ENCODE results near the gene ITGA3. TPM values are rescaled to one million over a fixed set of nuclear protein-coding genes. Genes with fewer than 3 reads are reported as not detected.
A peak's percentile ranks its signal among the peaks of the same experiment; 100 is the strongest.

ITGA3 gene
- total RNA-seq, 1 donor from 2014 or later = 50.8 TPM

DNA sequence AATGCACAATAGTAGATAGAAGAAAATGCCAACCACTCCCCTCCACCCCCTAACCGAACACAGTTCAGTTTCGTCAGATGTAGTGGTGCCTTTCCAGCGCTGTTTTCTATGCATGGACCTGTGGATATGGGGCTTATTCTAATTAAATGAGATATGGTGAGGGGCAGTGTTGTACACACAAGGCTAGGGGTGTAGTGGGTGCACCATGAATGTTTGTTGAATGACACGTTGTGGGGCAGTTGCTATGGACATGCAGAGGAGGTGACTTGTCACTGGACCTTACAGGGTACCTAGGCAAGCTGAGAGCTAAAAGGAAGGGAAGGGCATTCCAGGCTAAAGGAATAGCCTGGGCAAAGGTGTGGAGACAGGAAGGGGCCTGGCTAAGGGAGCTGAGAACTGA lies 42.7 kb downstream of the ITGA3 start:
- Histone ChIP-seq H3K4me1 (peaks cover 70% of the 10 kb centered on the region), H3K27ac (no peak overlapping the region), H3K36me3 (no peaks in the 10 kb centered on the region), H3K4me3 (no peak overlapping the region), H3K27me3 (no peaks in the 10 kb centered on the region), H3K9me3 (no peaks in the 10 kb centered on the region)
- no peak for DNase-seq (ENCODE audit: extremely low spot score in 2 of 2)
- intact Hi-C loops (cut with DNase I) = no loop called here
- TF ChIP-seq CTCF (IDR thresholded peaks at IDR 0.05) (no peak), POLR2AphosphoS5 (IDR thresholded peaks at IDR 0.05; ENCODE audit: insufficient read depth in 1 of 2, low read depth in 1 of 2) (no peak), POLR2A (IDR thresholded peaks at IDR 0.05) (no peak)

- no peak overlapping the region for H3K4me3 ChIP-seq
- H3K36me3 ChIP-seq = no peaks in the 10 kb centered on the region
- H3K9me3 ChIP-seq = no peaks in the 10 kb centered on the region
- no peak overlapping the region for H3K27ac ChIP-seq
- TF ChIP-seq POLR2AphosphoS5 (IDR thresholded peaks at IDR 0.05; ENCODE audit: insufficient read depth in 1 of 2, low read depth in 1 of 2) (no peak), POLR2A (IDR thresholded peaks at IDR 0.05) (no peak), CTCF (IDR thresholded peaks at IDR 0.05) (no peak)
- DNase-seq (ENCODE audit: extremely low spot score in 2 of 2) = no peak
- no peaks in the 10 kb centered on the region for H3K27me3 ChIP-seq
- intact Hi-C loops (cut with DNase I) = no loop called here
- H3K4me1 ChIP-seq = peaks cover 70% of the 10 kb centered on the region
These were observed 43.1 kb downstream of the ITGA3 start for GRCh38 chr17:50099003-50099402.

GRCh38 chr17:50100480-50100883 lies 44.6 kb downstream of the ITGA3 start:
- Histone ChIP-seq H3K4me1 (peaks cover 69% of the 10 kb centered on the region), H3K27me3 (no peaks in the 10 kb centered on the region), H3K4me3 (no peak overlapping the region), H3K36me3 (no peaks in the 10 kb centered on the region), H3K27ac (peak overlapping the region; percentile 87), H3K9me3 (no peaks in the 10 kb centered on the region)
- TF ChIP-seq POLR2AphosphoS5 (IDR thresholded peaks at IDR 0.05; ENCODE audit: insufficient read depth in 1 of 2, low read depth in 1 of 2) (no peak), POLR2A (IDR thresholded peaks at IDR 0.05) (no peak), CTCF (IDR thresholded peaks at IDR 0.05) (no peak)
- intact Hi-C loops (cut with DNase I) = no loop called here
- no peak for DNase-seq (ENCODE audit: extremely low spot score in 2 of 2)

GRCh38 chr17:50100921-50101345 lies 45.0 kb downstream of the ITGA3 start:
- TF ChIP-seq CTCF (IDR thresholded peaks at IDR 0.05) (no peak), POLR2AphosphoS5 (IDR thresholded peaks at IDR 0.05; ENCODE audit: insufficient read depth in 1 of 2, low read depth in 1 of 2) (no peak), POLR2A (IDR thresholded peaks at IDR 0.05) (no peak)
- intact Hi-C loops (cut with DNase I) = no loop called here
- H3K27me3 ChIP-seq = no peaks in the 10 kb centered on the region
- peaks cover 65% of the 10 kb centered on the region for H3K4me1 ChIP-seq
- H3K27ac ChIP-seq = peak overlapping the region; percentile 87
- DNase-seq (ENCODE audit: extremely low spot score in 2 of 2) = no peak
- peaks cover 0 to 2% of the 10 kb centered on the region in 2 donors for H3K36me3 ChIP-seq
- H3K4me3 ChIP-seq = peak overlapping the region; percentile 4 to 17
- no peaks in the 10 kb centered on the region for H3K9me3 ChIP-seq

- H3K9me3 ChIP-seq = no peaks in the 10 kb centered on the region
- peak in 1 of 2 donors; percentile 39 for TF ChIP-seq POLR2AphosphoS5 (IDR thresholded peaks at IDR 0.05; ENCODE audit: insufficient read depth in 1 of 2, low read depth in 1 of 2)
- TF ChIP-seq POLR2A (IDR thresholded peaks at IDR 0.05) = no peak
- H3K27me3 ChIP-seq = no peaks in the 10 kb centered on the region
- peak overlapping the region; percentile 4 to 17 for H3K4me3 ChIP-seq
- peak overlapping the region; percentile 87 for H3K27ac ChIP-seq
- H3K4me1 ChIP-seq = peaks cover 59% of the 10 kb centered on the region
- intact Hi-C loops (cut with DNase I) = no loop called here
- DNase-seq (ENCODE audit: extremely low spot score in 2 of 2) = no peak
- H3K36me3 ChIP-seq = peaks cover 0 to 8% of the 10 kb centered on the region in 2 donors
These were observed 45.6 kb downstream of the ITGA3 start for GRCh38 chr17:50101346-50102163.
